Stimulated activated naive B cell treated with anti-CD40 and anti-IgM and Interleukin-4, amounts not matched to agents 10 μg/mL and 1 μg/mL and 100 μg/mL, for 72 hours (primary cell): ENCODE data around the gene PALMD.

Experiments
- ATAC-seq, 2 donors: fragments of 150-1000 bp; cut with Tn5 transposase; replicated peaks; 2 replicates each; pipeline ENCODE4 v1.10.0; 2021; ENCODE audit warnings: moderate library complexity in 1 of 2
- DNase-seq: peaks from one replicate; pipeline ENCODE4 v3.0.0; 2021
- H3K27ac Mint-ChIP-seq: one replicate; pipeline ENCODE4 v1.8.0; 2022; ENCODE audit warnings: mild to moderate bottlenecking, mixed read lengths
- H3K27me3 Mint-ChIP-seq, 2 donors: one replicate each; pipeline ENCODE4 v1.8.0; 2022; ENCODE audit warnings: mixed read lengths in 2 of 2
- H3K36me3 Mint-ChIP-seq, 2 donors: one replicate each; pipeline ENCODE4 v1.8.0; 2022; ENCODE audit warnings: mixed read lengths in 2 of 2, mild to moderate bottlenecking in 1 of 2
- H3K4me1 Mint-ChIP-seq, 2 donors: one replicate each; pipeline ENCODE4 v1.8.0; 2022; ENCODE audit warnings: mixed read lengths in 2 of 2, mild to moderate bottlenecking in 1 of 2
- H3K4me3 Mint-ChIP-seq, 2 donors: one replicate each; pipeline ENCODE4 v1.8.0; 2022; ENCODE audit warnings: mild to moderate bottlenecking in 2 of 2, mixed read lengths in 2 of 2, moderate library complexity in 1 of 2
- H3K9me3 Mint-ChIP-seq, 2 donors: one replicate each; pipeline ENCODE4 v1.8.0; 2022; ENCODE audit warnings: mixed read lengths in 2 of 2, mild to moderate bottlenecking in 1 of 2

The PALMD gene

GRCh38 chr1:99619583-99619982 lies 26.3 kb upstream of the PALMD start:
- Mint-ChIP-seq H3K4me1 (no peaks in the 10 kb centered on the region), H3K27ac (no peak overlapping the region), H3K36me3 (no peaks in the 10 kb centered on the region), H3K27me3 (no peaks in the 10 kb centered on the region), H3K9me3 (no peaks in the 10 kb centered on the region), H3K4me3 (no peak overlapping the region)
- ATAC-seq (no peak), DNase-seq (no peak)

- DNase-seq (no peak), ATAC-seq (no peak)
- H3K4me1 Mint-ChIP-seq = no peaks in the 10 kb centered on the region
- no peaks in the 10 kb centered on the region for H3K27me3 Mint-ChIP-seq
- H3K9me3 Mint-ChIP-seq = no peaks in the 10 kb centered on the region
- H3K36me3 Mint-ChIP-seq = no peaks in the 10 kb centered on the region
- H3K4me3 Mint-ChIP-seq = no peak overlapping the region
- H3K27ac Mint-ChIP-seq = no peak overlapping the region
Observed at GRCh38 chr1:99621340-99621901, 24.5 kb upstream of the PALMD start.

DNA sequence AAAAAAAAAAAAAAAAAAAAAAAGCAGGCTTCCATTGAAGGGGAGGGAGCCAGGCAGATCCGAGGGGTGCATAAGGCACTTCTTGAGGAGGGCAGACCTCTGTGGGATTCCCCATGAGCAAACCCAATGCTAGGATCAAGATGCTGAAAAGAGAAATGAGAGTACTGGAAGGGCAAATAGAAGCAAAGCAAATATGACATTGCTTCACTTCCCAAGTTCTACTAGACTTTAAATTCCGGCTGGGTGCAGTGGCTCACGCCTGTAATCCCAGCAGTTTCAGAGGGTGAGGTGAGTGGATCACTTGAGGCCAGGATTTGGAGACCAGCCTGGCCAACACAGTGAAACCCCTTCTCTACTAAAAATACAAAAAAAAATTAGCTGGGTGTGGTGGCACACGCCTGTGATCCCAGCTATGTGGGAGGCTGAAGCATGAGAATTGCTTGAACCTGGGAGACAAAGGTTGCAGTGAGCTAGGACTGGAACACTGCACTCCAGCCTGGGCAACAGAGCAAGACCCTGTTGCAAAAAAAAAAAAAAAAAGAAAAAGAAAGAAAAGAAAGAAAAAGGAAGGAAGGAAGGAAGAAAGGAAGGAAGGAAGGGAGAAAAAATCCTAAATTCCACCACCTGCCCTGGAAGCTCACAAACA lies 23.1 kb upstream of the PALMD start:
- ATAC-seq = no peak
- Mint-ChIP-seq H3K27ac (no peak overlapping the region), H3K9me3 (no peaks in the 10 kb centered on the region)

DNA sequence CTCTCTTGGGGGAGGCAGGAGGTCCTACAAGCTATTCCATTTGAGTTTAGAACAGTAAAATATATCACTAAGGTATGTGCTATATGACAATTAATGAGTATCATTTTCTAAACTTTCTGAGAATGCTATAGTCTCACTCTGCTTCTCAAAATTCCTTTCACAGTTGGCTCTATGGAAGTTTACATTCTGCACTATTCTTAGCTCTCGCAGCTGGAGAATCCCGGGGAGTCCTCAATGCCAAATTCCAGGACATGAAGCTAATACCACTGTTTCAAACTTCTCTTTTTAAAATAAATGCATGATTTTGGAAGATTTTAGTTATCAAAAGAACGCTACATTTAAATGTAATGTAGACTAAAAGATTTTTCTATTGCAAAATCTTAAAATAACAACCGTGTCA lies 22.4 kb upstream of the PALMD start:
- DNase-seq = no peak
- Mint-ChIP-seq H3K36me3 (no peaks in the 10 kb centered on the region), H3K27me3 (no peaks in the 10 kb centered on the region), H3K9me3 (no peaks in the 10 kb centered on the region), H3K4me3 (no peak overlapping the region), H3K4me1 (no peaks in the 10 kb centered on the region), H3K27ac (no peak overlapping the region)
- ATAC-seq = no peak

More for the DNA sequence above, 23.1 kb upstream of the PALMD start:
- Mint-ChIP-seq H3K36me3 (no peaks in the 10 kb centered on the region), H3K4me1 (no peaks in the 10 kb centered on the region), H3K4me3 (no peak overlapping the region), H3K27me3 (no peaks in the 10 kb centered on the region)
- no peak for DNase-seq

- H3K4me3 Mint-ChIP-seq = no peak overlapping the region
- no peaks in the 10 kb centered on the region for H3K36me3 Mint-ChIP-seq
- H3K9me3 Mint-ChIP-seq = no peaks in the 10 kb centered on the region
- no peak for ATAC-seq
- H3K4me1 Mint-ChIP-seq = no peaks in the 10 kb centered on the region
- no peaks in the 10 kb centered on the region for H3K27me3 Mint-ChIP-seq
- no peak for DNase-seq
- H3K27ac Mint-ChIP-seq = no peak overlapping the region
Observed at GRCh38 chr1:99627615-99628014, 18.3 kb upstream of the PALMD start.

DNA sequence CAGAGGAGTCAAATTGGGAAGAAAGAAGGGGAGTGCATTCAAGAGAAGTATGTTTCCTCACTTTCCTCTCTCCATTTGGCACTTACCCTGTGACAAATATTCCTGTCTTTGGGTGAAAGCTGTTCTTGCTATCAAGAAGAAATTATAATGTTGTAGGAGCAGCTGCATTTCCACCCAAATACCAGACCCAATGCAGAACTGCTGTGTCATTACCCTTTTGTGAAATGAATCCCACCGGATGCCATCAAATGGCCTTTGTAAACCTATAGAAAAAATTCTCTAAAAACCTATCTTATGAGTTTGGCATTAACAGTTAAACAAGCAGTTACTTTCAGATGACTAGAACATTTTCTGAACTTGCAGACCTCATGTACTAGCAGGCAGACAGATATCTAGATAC lies 16.7 kb upstream of the PALMD start:
- DNase-seq (no peak), ATAC-seq (no peak)
- Mint-ChIP-seq H3K9me3 (no peaks in the 10 kb centered on the region), H3K27me3 (no peaks in the 10 kb centered on the region), H3K36me3 (no peaks in the 10 kb centered on the region), H3K27ac (no peak overlapping the region), H3K4me3 (no peak overlapping the region), H3K4me1 (no peaks in the 10 kb centered on the region)

DNA sequence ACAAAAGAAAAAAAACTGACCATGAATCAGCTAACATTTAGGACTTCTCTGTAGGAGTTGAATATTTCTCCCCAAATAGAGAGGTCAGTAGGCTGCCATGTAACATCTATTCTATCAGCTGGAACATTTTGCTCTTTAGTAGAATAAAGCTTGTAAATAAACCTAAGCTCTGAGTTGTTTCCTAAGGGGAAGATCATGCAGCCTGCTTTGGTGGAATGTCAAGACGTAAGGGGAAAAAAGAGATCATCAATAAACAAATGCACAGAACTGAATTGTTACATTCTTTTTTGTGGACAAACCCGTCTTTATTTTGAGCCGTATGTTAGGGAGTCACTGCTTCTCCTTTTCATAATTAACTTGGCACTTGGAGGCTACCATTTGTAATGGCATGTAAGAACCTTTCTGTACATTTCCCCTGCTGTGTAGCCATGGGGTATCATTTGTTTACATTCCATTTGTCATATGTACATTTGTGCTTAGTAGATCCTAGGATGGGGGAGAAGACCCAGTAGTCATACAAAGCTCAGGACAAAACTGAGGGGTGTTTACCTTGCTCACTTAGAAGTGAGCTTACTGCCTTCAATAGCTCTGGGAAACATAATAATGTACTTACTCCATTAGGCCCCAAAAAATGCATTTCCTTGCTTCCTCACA lies 10.8 kb upstream of the PALMD start:
- ATAC-seq (no peak), DNase-seq (no peak)
- Mint-ChIP-seq H3K36me3 (no peaks in the 10 kb centered on the region), H3K27me3 (no peaks in the 10 kb centered on the region), H3K27ac (no peak overlapping the region), H3K4me3 (no peak overlapping the region), H3K9me3 (no peaks in the 10 kb centered on the region), H3K4me1 (no peaks in the 10 kb centered on the region)

DNA sequence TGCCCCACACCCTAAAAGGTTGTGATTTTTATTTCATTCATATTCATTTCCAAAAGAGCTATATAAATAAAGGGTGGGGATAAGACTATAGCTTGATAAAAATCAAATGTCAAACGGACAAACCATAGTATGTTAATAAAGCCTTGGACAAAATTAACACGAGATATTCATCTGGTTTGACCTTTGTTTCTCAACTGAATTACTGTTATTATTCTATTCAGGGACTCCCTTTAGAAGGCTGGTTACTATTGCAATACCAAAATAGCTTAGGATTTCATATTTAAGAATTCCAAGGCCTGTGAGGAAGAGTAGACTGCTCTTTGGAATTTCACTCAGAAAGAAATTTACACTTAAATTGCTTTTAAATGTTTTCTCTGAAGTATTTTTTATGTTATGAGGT lies 10.2 kb upstream of the PALMD start:
- Mint-ChIP-seq H3K27me3 (no peaks in the 10 kb centered on the region), H3K36me3 (no peaks in the 10 kb centered on the region), H3K9me3 (no peaks in the 10 kb centered on the region), H3K4me1 (no peaks in the 10 kb centered on the region), H3K27ac (no peak overlapping the region), H3K4me3 (no peak overlapping the region)
- DNase-seq = no peak
- no peak for ATAC-seq

- no peak for DNase-seq
- no peak for ATAC-seq
- Mint-ChIP-seq H3K4me1 (no peaks in the 10 kb centered on the region), H3K4me3 (no peak overlapping the region), H3K9me3 (no peaks in the 10 kb centered on the region), H3K36me3 (no peaks in the 10 kb centered on the region), H3K27ac (no peak overlapping the region), H3K27me3 (no peaks in the 10 kb centered on the region)
Observed at GRCh38 chr1:99636647-99637175, 9.2 kb upstream of the PALMD start.

DNA sequence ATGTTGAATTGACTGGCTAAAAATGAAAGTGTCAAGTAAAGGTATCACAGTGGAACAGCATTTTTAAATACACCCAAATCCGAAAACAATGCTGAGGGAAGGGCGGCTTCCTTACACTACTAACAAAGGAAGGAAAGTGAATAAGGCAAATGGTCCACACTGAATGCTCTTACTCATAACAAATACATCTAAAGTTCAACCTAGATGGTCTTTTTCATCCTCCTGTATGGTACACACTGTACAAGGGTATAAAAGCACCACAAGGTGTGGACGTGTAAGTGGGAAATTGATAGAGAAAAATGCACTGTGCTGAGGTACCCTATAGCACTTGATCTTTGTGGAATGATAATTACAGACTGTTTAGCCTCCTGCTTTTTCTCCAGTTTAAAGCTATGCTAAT lies 7.1 kb upstream of the PALMD start:
- Mint-ChIP-seq H3K27me3 (no peaks in the 10 kb centered on the region), H3K27ac (no peak overlapping the region), H3K9me3 (no peaks in the 10 kb centered on the region), H3K36me3 (no peaks in the 10 kb centered on the region), H3K4me3 (no peak overlapping the region), H3K4me1 (no peaks in the 10 kb centered on the region)
- no peak for DNase-seq
- no peak for ATAC-seq

DNA sequence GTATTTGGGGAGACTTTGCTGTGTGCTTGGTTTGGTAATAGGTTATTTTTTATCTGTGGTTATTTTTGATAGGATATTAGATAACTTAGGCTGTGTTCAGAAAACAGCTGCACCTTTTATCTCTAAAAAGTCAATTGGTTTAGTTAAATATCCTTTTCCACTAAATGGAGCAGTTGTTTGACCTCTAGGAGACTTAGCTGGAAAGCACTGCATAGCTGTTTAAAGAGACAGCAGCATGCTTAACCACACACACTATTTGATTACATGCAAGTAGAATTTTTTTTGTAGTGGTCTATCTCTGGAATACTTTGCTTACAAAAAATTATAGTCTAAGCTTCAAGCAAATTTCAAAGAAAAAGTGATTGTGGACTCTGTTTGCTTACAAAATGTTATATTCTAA lies 6.5 kb upstream of the PALMD start:
- Mint-ChIP-seq H3K36me3 (no peaks in the 10 kb centered on the region), H3K4me3 (no peak overlapping the region), H3K9me3 (no peaks in the 10 kb centered on the region), H3K4me1 (no peaks in the 10 kb centered on the region), H3K27me3 (no peaks in the 10 kb centered on the region), H3K27ac (no peak overlapping the region)
- no peak for DNase-seq
- ATAC-seq = no peak

DNA sequence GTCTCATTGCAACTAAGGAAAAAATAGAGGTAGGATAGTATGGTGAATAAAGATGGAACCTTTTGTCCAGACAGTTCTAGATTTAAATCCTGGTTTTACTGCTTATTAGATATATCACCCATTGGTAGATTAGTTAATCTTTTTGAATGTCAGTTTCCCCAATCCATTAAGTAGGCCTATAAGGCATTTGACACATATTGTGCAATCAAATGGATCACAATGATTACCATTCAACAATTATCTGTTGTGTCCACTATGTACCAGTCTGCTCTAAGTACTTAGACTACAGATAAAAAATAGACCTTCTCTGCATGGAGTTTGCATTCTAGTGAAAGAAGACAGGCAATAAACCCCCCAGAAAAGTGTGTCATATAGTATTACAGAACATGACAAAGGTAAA lies 6.0 kb upstream of the PALMD start:
- ATAC-seq = no peak
- H3K4me3 Mint-ChIP-seq = no peak overlapping the region

GRCh38 chr1:99640672-99641071 lies 5.2 kb upstream of the PALMD start:
- H3K36me3 Mint-ChIP-seq = no peaks in the 10 kb centered on the region
- peaks cover 0 to 4% of the 10 kb centered on the region in 2 donors for H3K27me3 Mint-ChIP-seq
- H3K9me3 Mint-ChIP-seq = no peaks in the 10 kb centered on the region
- no peak overlapping the region for H3K4me3 Mint-ChIP-seq
- DNase-seq (no peak), ATAC-seq (no peak)
- H3K4me1 Mint-ChIP-seq = no peaks in the 10 kb centered on the region
- H3K27ac Mint-ChIP-seq = no peak overlapping the region

More for the DNA sequence above, 6.0 kb upstream of the PALMD start:
- Mint-ChIP-seq H3K36me3 (no peaks in the 10 kb centered on the region), H3K27ac (no peak overlapping the region), H3K27me3 (no peaks in the 10 kb centered on the region), H3K4me1 (no peaks in the 10 kb centered on the region), H3K9me3 (no peaks in the 10 kb centered on the region)
- DNase-seq = no peak

DNA sequence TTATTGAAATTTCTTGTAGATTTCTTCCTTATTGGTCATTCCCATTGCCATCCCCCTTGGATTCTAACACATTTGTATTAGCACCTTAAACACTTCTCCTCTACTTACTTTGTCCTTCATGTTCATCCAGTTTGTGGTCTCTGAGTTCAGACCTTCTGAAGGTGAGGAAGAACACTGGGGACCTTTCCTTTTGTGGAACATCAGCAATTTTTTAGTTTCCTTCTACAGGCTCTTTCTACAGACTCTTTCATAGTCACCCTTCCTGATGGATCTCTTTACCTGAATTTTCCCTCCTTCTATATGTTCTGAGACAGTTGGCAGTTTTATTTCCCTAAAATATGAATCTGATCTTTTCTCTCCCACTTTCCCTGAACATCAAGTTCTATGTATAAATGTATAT lies 4.4 kb upstream of the PALMD start:
- peaks cover 0 to 3% of the 10 kb centered on the region in 2 donors for H3K4me1 Mint-ChIP-seq
- H3K9me3 Mint-ChIP-seq = no peaks in the 10 kb centered on the region
- DNase-seq (no peak), ATAC-seq (no peak)
- no peak overlapping the region for H3K27ac Mint-ChIP-seq
- H3K4me3 Mint-ChIP-seq = no peak overlapping the region
- peaks cover 7 to 8% of the 10 kb centered on the region in 2 donors for H3K27me3 Mint-ChIP-seq
- no peaks in the 10 kb centered on the region for H3K36me3 Mint-ChIP-seq

DNA sequence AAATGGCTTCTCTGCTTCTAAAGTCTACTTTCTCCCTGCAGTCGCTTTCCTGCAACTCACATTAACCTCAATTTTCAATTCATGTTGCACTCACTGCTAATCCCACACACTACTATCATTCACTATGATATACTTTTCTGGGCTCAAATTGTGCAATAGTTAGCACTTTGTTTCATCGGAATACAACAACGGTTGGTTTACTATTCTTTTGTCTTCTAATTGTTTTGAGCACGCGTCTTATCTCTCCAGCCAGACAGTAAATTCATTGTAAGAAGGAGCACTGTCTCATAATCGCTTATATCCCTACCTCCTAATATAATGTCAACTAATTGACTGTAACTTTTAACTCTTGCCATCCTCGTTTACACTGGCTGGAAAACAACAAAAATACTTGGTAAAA lies 3.9 kb upstream of the PALMD start:
- DNase-seq (no peak), ATAC-seq (no peak)
- H3K9me3 Mint-ChIP-seq = no peaks in the 10 kb centered on the region
- H3K27ac Mint-ChIP-seq = no peak overlapping the region
- H3K36me3 Mint-ChIP-seq = no peaks in the 10 kb centered on the region
- peaks cover 0 to 3% of the 10 kb centered on the region in 2 donors for H3K4me1 Mint-ChIP-seq
- no peak overlapping the region for H3K4me3 Mint-ChIP-seq
- peaks cover 7 to 8% of the 10 kb centered on the region in 2 donors for H3K27me3 Mint-ChIP-seq
